Trophoblast cell (in vitro differentiated cells and primary cell): ENCODE measurements around the gene PCIF1.

Experiments used
- DNase-seq, 2 donors: peaks; one replicate each; pipeline ENCODE4 v3.0.0-alpha.2; 2016
- H2AFZ ChIP-seq: 2 replicates; pipeline ENCODE4 v1.6.1; 2013; ENCODE audit warnings: low read length, moderate library complexity, mild to moderate bottlenecking; ENCODE audit not compliant: insufficient read depth, poor library complexity
- H2AK5ac ChIP-seq: 2 replicates; pipeline ENCODE4 v1.6.1; 2013; ENCODE audit warnings: mild to moderate bottlenecking, low read length
- H2BK120ac ChIP-seq: 2 replicates; pipeline ENCODE4 v1.6.1; 2013; ENCODE audit warnings: low read length, mild to moderate bottlenecking, moderate library complexity; ENCODE audit not compliant: insufficient read depth, poor library complexity
- H2BK12ac ChIP-seq: 2 replicates; pipeline ENCODE4 v1.6.1; 2013; ENCODE audit warnings: mild to moderate bottlenecking, low read length, moderate library complexity
- H2BK5ac ChIP-seq: 2 replicates; pipeline ENCODE4 v1.6.1; 2013; ENCODE audit warnings: low read length, low read depth, moderate library complexity, mild to moderate bottlenecking; ENCODE audit not compliant: poor library complexity
- H3K14ac ChIP-seq: 2 replicates; pipeline ENCODE4 v1.6.1; 2013; ENCODE audit warnings: mild to moderate bottlenecking, low read length
- H3K18ac ChIP-seq: 2 replicates; pipeline ENCODE4 v1.6.1; 2013; ENCODE audit warnings: mild to moderate bottlenecking, low read length
- H3K23ac ChIP-seq: 2 replicates; pipeline ENCODE4 v1.6.1; 2013; ENCODE audit warnings: low read length
- H3K27ac ChIP-seq: 2 replicates; pipeline ENCODE4 v1.5.1; 2013; ENCODE audit warnings: low read depth, mild to moderate bottlenecking, inconsistent platforms, low read length, moderate library complexity
- H3K27me3 ChIP-seq: 2 replicates; pipeline ENCODE4 v1.6.1; 2013; ENCODE audit warnings: inconsistent platforms, mild to moderate bottlenecking, low read length, moderate library complexity; ENCODE audit not compliant: insufficient read depth
- H3K36me3 ChIP-seq, 2 experiments: 1 replicate in 1 of 2; 2 replicates in 1 of 2; pipeline ENCODE4 v1.6.1; 2013; ENCODE audit warnings: low read length in 2 of 2, mild to moderate bottlenecking in 2 of 2, moderate library complexity in 1 of 2; ENCODE audit not compliant: insufficient read depth in 2 of 2, control insufficient read depth in 1 of 2
- H3K4ac ChIP-seq: 2 replicates; pipeline ENCODE4 v1.6.1; 2013; ENCODE audit warnings: low read depth, mild to moderate bottlenecking, low read length, moderate library complexity
- H3K4me1 ChIP-seq, 2 experiments: 1 replicate in 1 of 2; 2 replicates in 1 of 2; pipeline ENCODE4 v1.6.1; 2013; ENCODE audit warnings: low read length in 2 of 2, mild to moderate bottlenecking in 2 of 2, moderate library complexity in 1 of 2; ENCODE audit not compliant: insufficient read depth in 2 of 2, control insufficient read depth in 1 of 2
- H3K4me2 ChIP-seq: 2 replicates; pipeline ENCODE4 v1.6.1; 2013; ENCODE audit warnings: inconsistent platforms, mild to moderate bottlenecking, low read length, moderate library complexity
- H3K4me3 ChIP-seq: 2 replicates; pipeline ENCODE4 v1.5.1; 2013; ENCODE audit warnings: mild to moderate bottlenecking, low read depth, low read length, inconsistent platforms
- H3K79me1 ChIP-seq: one replicate; pipeline ENCODE4 v1.6.1; 2013; ENCODE audit warnings: low read length
- H3K79me2 ChIP-seq: 2 replicates; pipeline ENCODE4 v1.6.1; 2013; ENCODE audit warnings: low read length, mild to moderate bottlenecking; ENCODE audit not compliant: control insufficient read depth, insufficient read depth, poor library complexity
- H3K9ac ChIP-seq: 2 replicates; pipeline ENCODE4 v1.6.1; 2013; ENCODE audit warnings: mild to moderate bottlenecking, low read length
- H3K9me3 ChIP-seq: 2 replicates; pipeline ENCODE4 v1.6.1; 2013; ENCODE audit warnings: low read depth, mild to moderate bottlenecking, control low read depth, inconsistent platforms, low read length; ENCODE audit not compliant: insufficient read depth
- H4K12ac ChIP-seq: 2 replicates; pipeline ENCODE4 v1.6.1; 2013; ENCODE audit warnings: low read depth, mild to moderate bottlenecking, low read length, moderate library complexity
- H4K8ac ChIP-seq: 2 replicates; pipeline ENCODE4 v1.6.1; 2013; ENCODE audit warnings: low read depth, mild to moderate bottlenecking, low read length, moderate library complexity
- H4K91ac ChIP-seq: one replicate; pipeline ENCODE4 v1.6.1; 2013; ENCODE audit warnings: low read depth, mild to moderate bottlenecking, low read length, moderate library complexity
- WGBS: extraction: QIAGEN DNeasy Blood & Tissue Kit; methylation state at CpG from one replicate; pipeline ENCODE4 v1.1.7; 2013; ENCODE audit warnings: missing lambda C conversion rate; ENCODE audit not compliant: insufficient read length, insufficient coverage; ENCODE audit errors: extremely low coverage; 5-methylcytosine and 5-hydroxymethylcytosine counted together

Gene PCIF1

DNA sequence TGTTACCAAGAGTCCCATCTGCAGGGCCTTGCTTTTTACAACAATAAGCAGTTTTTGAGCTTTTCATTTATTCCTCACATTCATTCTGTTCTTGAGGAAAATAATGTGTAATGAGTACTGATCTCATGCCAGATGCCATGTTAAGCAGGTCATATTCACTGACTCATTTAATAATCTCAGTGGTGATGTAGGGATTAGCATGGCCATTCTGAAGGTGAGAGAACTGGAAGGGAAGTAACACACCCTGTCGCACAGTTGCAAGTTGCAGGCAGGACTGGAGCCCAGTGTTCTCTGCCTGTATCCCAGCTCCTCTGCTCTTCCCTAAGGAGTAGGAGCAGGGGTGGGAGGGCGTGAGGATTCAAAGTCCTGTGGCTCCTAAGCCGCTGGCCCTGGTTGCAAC is 5.6 kb downstream of the PCIF1 start:
- Histone ChIP-seq H3K23ac (no peak overlapping the region), H3K79me1 (no peaks in the 10 kb centered on the region), H3K36me3 (peaks cover 54 to 62% of the 10 kb centered on the region in 2 experiments), H4K8ac (no peak overlapping the region), H4K12ac (no peak overlapping the region), H2BK5ac (no peak overlapping the region), H3K9me3 (peaks cover 5% of the 10 kb centered on the region), H2BK12ac (no peak overlapping the region), H3K9ac (no peak overlapping the region), H3K4ac (no peak overlapping the region), H3K14ac (no peak overlapping the region), H3K4me1 (no peaks in the 10 kb centered on the region), H3K4me3 (no peak overlapping the region), H3K18ac (no peak overlapping the region), H3K4me2 (no peak overlapping the region), H2AFZ (no peak overlapping the region), H2AK5ac (no peak overlapping the region), H3K27me3 (no peaks in the 10 kb centered on the region), H3K27ac (no peak overlapping the region), H2BK120ac (no peak overlapping the region), H4K91ac (no peak overlapping the region), H3K79me2 (no peaks in the 10 kb centered on the region)
- no CpG with 5 or more reads among the region's 3 CpGs for WGBS
- DNase-seq = no peak

DNA sequence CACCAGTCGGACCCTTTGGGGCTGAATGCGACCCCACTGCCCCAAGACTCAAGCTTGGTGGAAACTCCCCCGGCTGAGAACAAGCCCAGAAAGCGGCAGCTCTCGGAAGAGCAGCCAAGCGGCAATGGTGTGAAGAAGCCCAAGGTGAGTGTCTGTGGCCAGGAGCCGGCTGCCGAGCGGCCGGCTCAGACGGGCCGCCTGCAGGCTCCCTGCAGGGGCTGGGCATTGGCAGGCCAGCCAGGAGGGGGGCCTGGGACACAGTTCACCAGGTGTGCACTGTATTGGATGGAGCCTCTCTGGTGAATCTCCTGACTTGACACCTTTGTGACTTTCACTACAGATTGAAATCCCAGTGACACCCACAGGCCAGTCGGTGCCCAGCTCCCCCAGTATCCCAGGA is 6.0 kb downstream of the PCIF1 start:
- no peak overlapping the region for H3K4me2 ChIP-seq
- no peak overlapping the region for H3K27ac ChIP-seq
- H2BK12ac ChIP-seq = no peak overlapping the region
- peaks cover 5% of the 10 kb centered on the region for H3K9me3 ChIP-seq
- H2BK5ac ChIP-seq = no peak overlapping the region
- WGBS = no CpG with 5 or more reads among the region's 13 CpGs
- no peaks in the 10 kb centered on the region for H3K27me3 ChIP-seq
- no peak overlapping the region for H3K4ac ChIP-seq
- no peak overlapping the region for H4K12ac ChIP-seq
- no peak overlapping the region for H3K4me3 ChIP-seq
- no peak overlapping the region for H3K14ac ChIP-seq
- peaks cover 57 to 66% of the 10 kb centered on the region in 2 experiments for H3K36me3 ChIP-seq
- no peak overlapping the region for H2BK120ac ChIP-seq
- H2AFZ ChIP-seq = no peak overlapping the region
- DNase-seq = no peak
- no peaks in the 10 kb centered on the region for H3K4me1 ChIP-seq
- H3K23ac ChIP-seq = no peak overlapping the region
- H3K18ac ChIP-seq = no peak overlapping the region
- no peaks in the 10 kb centered on the region for H3K79me1 ChIP-seq
- no peak overlapping the region for H2AK5ac ChIP-seq
- H4K8ac ChIP-seq = no peak overlapping the region
- no peak overlapping the region for H3K9ac ChIP-seq
- H4K91ac ChIP-seq = no peak overlapping the region
- H3K79me2 ChIP-seq = no peaks in the 10 kb centered on the region

DNA sequence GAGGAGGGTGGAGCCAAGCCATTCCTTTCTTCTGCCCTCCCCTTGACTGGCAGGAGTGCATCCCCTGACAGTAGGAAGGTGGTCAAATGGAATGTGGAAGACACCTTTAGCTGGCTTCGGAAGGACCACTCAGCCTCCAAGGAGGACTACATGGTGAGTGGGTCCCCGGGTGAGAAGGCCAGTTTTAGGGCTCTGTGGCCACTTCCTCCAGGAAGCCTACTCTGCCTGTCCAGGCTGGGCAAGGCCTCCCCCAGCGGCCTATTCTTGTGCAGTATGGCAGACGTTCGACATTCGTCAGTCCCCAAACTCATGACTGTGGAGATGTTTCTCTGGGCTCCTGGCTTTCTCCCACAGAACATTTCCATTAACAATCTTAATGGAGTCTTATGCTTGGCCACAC is 9.1 kb downstream of the PCIF1 start:
- no peak overlapping the region for H3K4ac ChIP-seq
- no peak overlapping the region for H2AFZ ChIP-seq
- no peak overlapping the region for H3K23ac ChIP-seq
- H3K79me1 ChIP-seq = no peaks in the 10 kb centered on the region
- H3K14ac ChIP-seq = no peak overlapping the region
- H3K79me2 ChIP-seq = no peaks in the 10 kb centered on the region
- no peak overlapping the region for H4K91ac ChIP-seq
- H3K9ac ChIP-seq = no peak overlapping the region
- H3K4me2 ChIP-seq = no peak overlapping the region
- H3K27me3 ChIP-seq = no peaks in the 10 kb centered on the region
- no peak overlapping the region for H3K4me3 ChIP-seq
- WGBS = no CpG with 5 or more reads among the region's 6 CpGs
- H3K18ac ChIP-seq = no peak overlapping the region
- no peaks in the 10 kb centered on the region for H3K4me1 ChIP-seq
- no peak for DNase-seq
- no peak overlapping the region for H2BK120ac ChIP-seq
- H3K9me3 ChIP-seq = peaks cover 5% of the 10 kb centered on the region
- H2AK5ac ChIP-seq = no peak overlapping the region
- no peak overlapping the region for H2BK5ac ChIP-seq
- no peak overlapping the region for H2BK12ac ChIP-seq
- H3K36me3 ChIP-seq = peaks cover 79 to 85% of the 10 kb centered on the region in 2 experiments
- no peak overlapping the region for H3K27ac ChIP-seq
- H4K8ac ChIP-seq = no peak overlapping the region
- no peak overlapping the region for H4K12ac ChIP-seq

DNA sequence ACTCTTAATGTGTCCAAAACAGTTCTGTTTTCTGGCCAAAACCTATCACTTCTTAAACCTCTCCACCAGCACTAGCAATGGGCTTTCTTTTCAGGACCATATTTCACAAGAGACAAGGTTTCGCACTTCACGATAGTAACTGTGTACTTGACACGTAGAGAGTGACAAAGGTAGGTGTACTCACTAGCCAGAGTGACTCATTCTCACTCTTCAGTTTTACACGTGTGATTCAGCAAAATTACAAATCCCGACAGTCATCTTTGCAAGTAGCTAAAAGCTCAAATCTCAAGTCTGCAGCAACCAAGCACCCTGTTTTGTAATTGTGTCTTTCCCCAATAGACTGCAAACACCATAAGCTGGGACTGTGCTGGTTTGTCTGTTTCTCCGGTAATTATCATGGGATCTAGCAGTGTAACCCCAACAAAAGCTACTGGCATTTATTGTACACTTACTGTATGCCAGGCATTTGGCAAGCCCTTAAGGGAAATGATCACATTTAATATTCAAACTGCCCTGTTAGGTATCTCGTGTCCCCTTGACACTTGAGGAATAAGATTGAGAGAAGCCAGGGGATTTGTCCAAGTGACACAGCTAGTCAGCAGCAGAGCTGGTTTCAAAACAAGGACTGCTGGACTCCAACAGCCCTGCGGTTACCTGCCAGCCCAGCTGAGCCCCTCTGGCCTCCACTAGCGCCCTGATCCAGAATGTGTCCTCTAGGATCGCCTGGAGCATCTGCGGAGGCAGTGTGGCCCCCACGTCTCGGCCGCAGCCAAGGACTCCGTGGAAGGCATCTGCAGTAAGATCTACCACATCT is 9.9 kb downstream of the PCIF1 start:
- no peak overlapping the region for H3K18ac ChIP-seq
- no peaks in the 10 kb centered on the region for H3K79me2 ChIP-seq
- no peak overlapping the region for H4K8ac ChIP-seq
- peaks cover 79 to 85% of the 10 kb centered on the region in 2 experiments for H3K36me3 ChIP-seq
- H2BK120ac ChIP-seq = no peak overlapping the region
- no peak overlapping the region for H4K91ac ChIP-seq
- no peak overlapping the region for H2BK12ac ChIP-seq
- H3K4me2 ChIP-seq = no peak overlapping the region
- H3K4me3 ChIP-seq = no peak overlapping the region
- H3K14ac ChIP-seq = no peak overlapping the region
- no peak overlapping the region for H4K12ac ChIP-seq
- no peak overlapping the region for H2AFZ ChIP-seq
- no peak overlapping the region for H3K23ac ChIP-seq
- no peak overlapping the region for H3K27ac ChIP-seq
- H2AK5ac ChIP-seq = no peak overlapping the region
- H3K27me3 ChIP-seq = no peaks in the 10 kb centered on the region
- no peaks in the 10 kb centered on the region for H3K79me1 ChIP-seq
- no peak overlapping the region for H2BK5ac ChIP-seq
- DNase-seq = peak in 1 of 2 donors; percentile 47
- no peak overlapping the region for H3K4ac ChIP-seq
- no CpG with 5 or more reads among the region's 15 CpGs for WGBS
- H3K9ac ChIP-seq = no peak overlapping the region
- H3K4me1 ChIP-seq = no peaks in the 10 kb centered on the region
- peaks cover 2% of the 10 kb centered on the region for H3K9me3 ChIP-seq
